Measurements from ENCODE around the gene GALNT13.
A peak's percentile ranks its signal among the peaks of the same experiment; 100 is the strongest.

Gene GALNT13

GRCh38 chr2:154032220-154032619, 160.5 kb downstream of the GALNT13 start:
- DNase-seq (ENCODE audit: low read depth), result peak; percentile 16
- H3K4me3 ChIP-seq (ENCODE audit: low read depth, low read length), result no peak overlapping the region
- TF ChIP-seq CTCF (IDR thresholded peaks at IDR 0.05; ENCODE audit: insufficient read depth, low read depth, low read length, missing control alignments), result no peak

GRCh38 chr2:154046493-154046892, 174.8 kb downstream of the GALNT13 start:
- no peak for TF ChIP-seq CTCF (IDR thresholded peaks at IDR 0.05; ENCODE audit: insufficient read depth, low read depth, low read length, missing control alignments)
- H3K4me3 ChIP-seq (ENCODE audit: low read depth, low read length), result no peak overlapping the region
- no peak for DNase-seq (ENCODE audit: low read depth)

- no peak for DNase-seq (ENCODE audit: low read depth)
- no peak overlapping the region for H3K4me3 ChIP-seq (ENCODE audit: low read depth, low read length)
- TF ChIP-seq CTCF (IDR thresholded peaks at IDR 0.05; ENCODE audit: insufficient read depth, low read depth, low read length, missing control alignments), result no peak
Measured at GRCh38 chr2:154048905-154049304, 177.2 kb downstream of the GALNT13 start.

- TF ChIP-seq CTCF (IDR thresholded peaks at IDR 0.05; ENCODE audit: insufficient read depth, low read depth, low read length, missing control alignments), result no peak
- no peak overlapping the region for H3K4me3 ChIP-seq (ENCODE audit: low read depth, low read length)
Measured at GRCh38 chr2:154049561-154049960, 177.8 kb downstream of the GALNT13 start.

GRCh38 chr2:154067124-154067523, 195.4 kb downstream of the GALNT13 start:
- no peak overlapping the region for H3K4me3 ChIP-seq (ENCODE audit: low read depth, low read length)
- no peak for TF ChIP-seq CTCF (IDR thresholded peaks at IDR 0.05; ENCODE audit: insufficient read depth, low read depth, low read length, missing control alignments)
- DNase-seq (ENCODE audit: low read depth), result no peak

More at GRCh38 chr2:154049561-154049960, 177.8 kb downstream of the GALNT13 start:
- DNase-seq (ENCODE audit: low read depth), result no peak

- TF ChIP-seq CTCF (IDR thresholded peaks at IDR 0.05; ENCODE audit: insufficient read depth, low read depth, low read length, missing control alignments), result no peak
- no peak for DNase-seq (ENCODE audit: low read depth)
- H3K4me3 ChIP-seq (ENCODE audit: low read depth, low read length), result no peak overlapping the region
Measured at GRCh38 chr2:154078926-154079325, 207.2 kb downstream of the GALNT13 start.

- TF ChIP-seq CTCF (IDR thresholded peaks at IDR 0.05; ENCODE audit: insufficient read depth, low read depth, low read length, missing control alignments), result no peak
- no peak overlapping the region for H3K4me3 ChIP-seq (ENCODE audit: low read depth, low read length)
- DNase-seq (ENCODE audit: low read depth), result no peak
Measured at GRCh38 chr2:154092571-154092970, 220.8 kb downstream of the GALNT13 start.

Measured in GM12865 (cell line).